Measurements from ENCODE around the gene ATXN7L2. TPM values are rescaled to one million over a fixed set of nuclear protein-coding genes. Genes with fewer than 3 reads are reported as not detected.
"Not testable (repeated sequence)": the region's sequence is repeated elsewhere in the genome, so short reads cannot be mapped to it uniquely, and the experiment has no call there.

The ATXN7L2 gene
- total RNA-seq, 2 experiments from 2014 or later: 11.8 to 13.1 TPM

DNA sequence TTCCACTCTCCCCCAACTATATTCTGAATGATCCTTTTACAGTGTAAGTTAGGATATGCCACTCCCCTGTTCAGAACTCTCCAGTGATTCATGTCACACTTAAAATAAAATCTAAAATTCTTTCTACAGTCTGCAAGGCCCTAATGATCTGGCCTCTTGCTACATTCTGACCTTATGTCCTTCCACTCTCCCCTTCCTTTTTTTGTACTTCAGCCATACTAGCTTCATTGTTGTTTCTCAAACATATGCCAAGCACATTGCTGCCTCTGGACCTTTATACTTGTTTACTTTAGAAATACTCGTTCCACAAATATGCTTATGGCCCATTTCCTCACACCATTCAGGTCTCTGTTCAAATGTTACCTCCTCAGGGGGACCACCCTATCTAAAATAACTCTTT lies 42.6 kb upstream of the ATXN7L2 start:
- Histone ChIP-seq H3K4me1 (ENCODE audit: insufficient read depth, low read length) (no peaks in the 10 kb centered on the region), H3K4me3 (ENCODE audit: low read length) (no peak overlapping the region), H3K27me3 (ENCODE audit: control insufficient read depth in 1 of 2, insufficient read depth in 2 of 2, low read length in 2 of 2) (peaks cover 10 to 18% of the 10 kb centered on the region in 2 experiments), H3K9me3 (ENCODE audit: control insufficient read depth in 1 of 2, insufficient read depth in 1 of 2, low read length in 2 of 2) (no peaks in the 10 kb centered on the region), H3K36me3 (ENCODE audit: insufficient read depth, low read length) (no peaks in the 10 kb centered on the region), H3K27ac (ENCODE audit: low read depth in 1 of 2, low read length in 2 of 2) (no peak overlapping the region)
- no peak for ATAC-seq (ENCODE audit: poor library complexity)
- ChIA-PET POLR2A (no interaction called here), CTCF (no interaction called here)
- Mint-ChIP-seq H3K27me3 (peaks cover 6% of the 10 kb centered on the region), H3K36me3 (ENCODE audit: low read depth) (no peaks in the 10 kb centered on the region), H3K4me1 (ENCODE audit: low read depth) (no peaks in the 10 kb centered on the region), H3K27ac (no peak overlapping the region), H3K4me3 (no peak overlapping the region), H3K9me3 (no peaks in the 10 kb centered on the region)
- no peak for DNase-seq
- no peak for TF ChIP-seq CTCF (IDR thresholded peaks at IDR 0.05)
- intact Hi-C loops (cut with DNase I, micrococcal nuclease): no loop called here

DNA sequence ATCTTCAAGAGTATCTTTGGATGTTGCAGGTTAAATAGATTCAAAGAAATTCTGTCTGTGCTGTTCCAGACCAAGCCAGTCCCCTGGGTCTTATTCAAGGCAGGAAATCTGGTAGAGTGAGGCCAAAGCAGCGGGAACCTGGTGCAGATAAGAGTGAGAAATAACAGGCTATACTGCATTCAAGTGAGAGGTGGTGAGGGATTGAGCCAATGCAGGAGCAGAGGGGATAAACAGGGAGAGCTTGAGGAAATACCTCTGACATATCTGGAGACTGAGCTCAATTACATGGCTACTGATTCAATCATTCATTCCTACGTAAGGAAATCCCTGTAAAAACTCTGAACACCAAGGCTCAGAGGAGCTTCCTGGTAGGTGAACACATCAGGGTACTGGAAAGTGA lies 40.2 kb upstream of the ATXN7L2 start:
- no peaks in the 10 kb centered on the region for H3K36me3 Mint-ChIP-seq (ENCODE audit: low read depth)
- H3K27me3 Mint-ChIP-seq: peaks cover 17% of the 10 kb centered on the region
- H3K27ac Mint-ChIP-seq: no peak overlapping the region
- no peak overlapping the region for H3K4me3 Mint-ChIP-seq
- ATAC-seq (ENCODE audit: poor library complexity) (no peak), DNase-seq (no peak)
- Histone ChIP-seq H3K27me3 (ENCODE audit: control insufficient read depth in 1 of 2, insufficient read depth in 2 of 2, low read length in 2 of 2) (peaks cover 17 to 22% of the 10 kb centered on the region in 2 experiments), H3K27ac (ENCODE audit: low read depth in 1 of 2, low read length in 2 of 2) (no peak overlapping the region), H3K9me3 (ENCODE audit: control insufficient read depth in 1 of 2, insufficient read depth in 1 of 2, low read length in 2 of 2) (no peaks in the 10 kb centered on the region), H3K36me3 (ENCODE audit: insufficient read depth, low read length) (no peaks in the 10 kb centered on the region), H3K4me1 (ENCODE audit: insufficient read depth, low read length) (no peaks in the 10 kb centered on the region), H3K4me3 (ENCODE audit: low read length) (no peak overlapping the region)
- intact Hi-C loops (cut with DNase I, micrococcal nuclease): no loop called here
- POLR2A ChIA-PET: no interaction called here
- no peak for TF ChIP-seq CTCF (IDR thresholded peaks at IDR 0.05)
- H3K9me3 Mint-ChIP-seq: no peaks in the 10 kb centered on the region
- CTCF ChIA-PET: no interaction called here
- no peaks in the 10 kb centered on the region for H3K4me1 Mint-ChIP-seq (ENCODE audit: low read depth)

GRCh38 chr1:109444346-109444745 lies 39.4 kb upstream of the ATXN7L2 start:
- H3K9me3 ChIP-seq (ENCODE audit: control insufficient read depth in 1 of 2, insufficient read depth in 1 of 2, low read length in 2 of 2): no peaks in the 10 kb centered on the region
- intact Hi-C loops (cut with DNase I, micrococcal nuclease): no loop called here

GRCh38 chr1:109445949-109446695 lies 37.6 kb upstream of the ATXN7L2 start:
- H3K4me1 Mint-ChIP-seq (ENCODE audit: low read depth); H3K36me3 ChIP-seq (ENCODE audit: insufficient read depth, low read length); intact Hi-C loops (cut with DNase I, micrococcal nuclease); H3K9me3 ChIP-seq (ENCODE audit: control insufficient read depth in 1 of 2, insufficient read depth in 1 of 2, low read length in 2 of 2); H3K27ac ChIP-seq (ENCODE audit: low read depth in 1 of 2, low read length in 2 of 2); H3K36me3 Mint-ChIP-seq (ENCODE audit: low read depth); POLR2A ChIA-PET; ATAC-seq (ENCODE audit: poor library complexity); H3K4me1 ChIP-seq (ENCODE audit: insufficient read depth, low read length); H3K4me3 Mint-ChIP-seq; H3K9me3 Mint-ChIP-seq; H3K4me3 ChIP-seq (ENCODE audit: low read length); CTCF ChIA-PET; H3K27ac Mint-ChIP-seq; DNase-seq: not testable (repeated sequence)
- peaks cover 20 to 30% of the 10 kb centered on the region in 2 experiments for H3K27me3 ChIP-seq (ENCODE audit: control insufficient read depth in 1 of 2, insufficient read depth in 2 of 2, low read length in 2 of 2)
- H3K27me3 Mint-ChIP-seq: peaks cover 37% of the 10 kb centered on the region

More at GRCh38 chr1:109444346-109444745, 39.4 kb upstream of the ATXN7L2 start:
- Mint-ChIP-seq H3K9me3 (no peaks in the 10 kb centered on the region), H3K4me1 (ENCODE audit: low read depth) (no peaks in the 10 kb centered on the region), H3K36me3 (ENCODE audit: low read depth) (no peaks in the 10 kb centered on the region), H3K27ac (no peak overlapping the region), H3K27me3 (peaks cover 25% of the 10 kb centered on the region), H3K4me3 (no peak overlapping the region)
- Histone ChIP-seq H3K4me1 (ENCODE audit: insufficient read depth, low read length) (no peaks in the 10 kb centered on the region), H3K27me3 (ENCODE audit: control insufficient read depth in 1 of 2, insufficient read depth in 2 of 2, low read length in 2 of 2) (peaks cover 17 to 27% of the 10 kb centered on the region in 2 experiments), H3K27ac (ENCODE audit: low read depth in 1 of 2, low read length in 2 of 2) (no peak overlapping the region), H3K4me3 (ENCODE audit: low read length) (no peak overlapping the region), H3K36me3 (ENCODE audit: insufficient read depth, low read length) (no peaks in the 10 kb centered on the region)
- no peak for DNase-seq
- TF ChIP-seq CTCF (IDR thresholded peaks at IDR 0.05): no peak
- ChIA-PET CTCF (no interaction called here), POLR2A (no interaction called here)
- no peak for ATAC-seq (ENCODE audit: poor library complexity)
